ENCODE results near the gene PPA1.

The PPA1 gene

DNA sequence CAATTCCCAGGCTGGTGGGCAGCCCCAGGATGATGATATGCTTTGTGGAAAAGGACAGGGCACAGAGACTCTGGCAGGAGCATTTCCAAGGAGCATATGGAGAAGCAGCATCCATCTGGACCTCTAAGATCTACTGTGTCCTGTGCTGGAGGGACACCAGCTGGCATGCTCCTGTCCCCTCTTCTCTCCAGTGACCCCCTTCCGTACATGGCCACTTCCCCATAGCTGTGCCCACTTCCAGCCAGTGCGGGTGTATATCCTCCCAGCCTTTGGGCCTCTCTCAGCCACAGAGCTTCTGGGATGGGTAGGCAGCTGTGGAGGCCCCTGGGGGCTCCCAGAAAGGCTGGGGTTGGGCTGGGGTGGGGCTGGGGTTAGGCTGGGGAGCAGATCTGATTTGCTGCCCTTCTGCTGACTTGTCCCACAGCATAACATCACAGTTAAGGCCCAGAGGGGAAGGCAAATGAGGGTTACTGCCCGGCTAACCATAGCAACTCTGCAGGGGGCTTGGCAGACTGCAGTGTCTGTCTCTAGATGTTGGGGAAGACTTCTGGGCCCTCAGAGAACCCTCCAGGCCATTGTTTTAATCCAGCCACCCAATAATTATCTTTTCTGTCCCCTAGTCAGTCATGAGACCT, 44.3 kb upstream of the PPA1 start:
- Histone ChIP-seq H2AFZ (ENCODE audit: low read depth, low read length, severe bottlenecking) (no peak overlapping the region), H3K9me2 (replicated peaks; ENCODE audit: insufficient read depth, low read length) (no peaks in the 10 kb centered on the region), H3K9ac (ENCODE audit: low read length) (no peak overlapping the region), H3K36me3 (ENCODE audit: low read length) (no peaks in the 10 kb centered on the region), H3K27ac (ENCODE audit: low read depth, low read length) (no peak overlapping the region), H3K4me3 (ENCODE audit: insufficient read depth, low read length, poor library complexity, severe bottlenecking) (no peak overlapping the region), H3K27me3 (ENCODE audit: low read length) (no peaks in the 10 kb centered on the region), H3F3A (ENCODE audit: insufficient read depth) (no peaks in the 10 kb centered on the region), H3K9me3 (ENCODE audit: insufficient read depth, low read length) (no peaks in the 10 kb centered on the region), H3K4me2 (ENCODE audit: low read depth, low read length, poor library complexity, severe bottlenecking) (no peak overlapping the region), H4K20me1 (ENCODE audit: low read depth, low read length) (no peaks in the 10 kb centered on the region), H3K79me2 (ENCODE audit: insufficient read depth, low read length) (no peaks in the 10 kb centered on the region)
- TF ChIP-seq CTCF (IDR thresholded peaks at IDR 0.05; ENCODE audit: insufficient read depth, low read length, poor library complexity, severe bottlenecking) = no peak
- no peak for TF ChIP-seq EZH2phosphoT487 (conservative IDR thresholded peaks at IDR 0.05; ENCODE audit: low read length)

GRCh38 chr10:70274643-70275042, 41.4 kb upstream of the PPA1 start:
- H3K9ac ChIP-seq (ENCODE audit: low read length) = no peak overlapping the region
- no peak overlapping the region for H3K4me2 ChIP-seq (ENCODE audit: low read depth, low read length, poor library complexity, severe bottlenecking)
- no peaks in the 10 kb centered on the region for H3K9me3 ChIP-seq (ENCODE audit: insufficient read depth, low read length)
- no peak overlapping the region for H2AFZ ChIP-seq (ENCODE audit: low read depth, low read length, severe bottlenecking)
- no peaks in the 10 kb centered on the region for H3K27me3 ChIP-seq (ENCODE audit: low read length)
- H3K9me2 ChIP-seq (replicated peaks; ENCODE audit: insufficient read depth, low read length) = no peaks in the 10 kb centered on the region
- no peaks in the 10 kb centered on the region for H4K20me1 ChIP-seq (ENCODE audit: low read depth, low read length)
- H3K4me3 ChIP-seq (ENCODE audit: insufficient read depth, low read length, poor library complexity, severe bottlenecking) = no peak overlapping the region
- no peaks in the 10 kb centered on the region for H3F3A ChIP-seq (ENCODE audit: insufficient read depth)
- H3K79me2 ChIP-seq (ENCODE audit: insufficient read depth, low read length) = no peaks in the 10 kb centered on the region
- H3K36me3 ChIP-seq (ENCODE audit: low read length) = no peaks in the 10 kb centered on the region
- TF ChIP-seq EZH2phosphoT487 (conservative IDR thresholded peaks at IDR 0.05; ENCODE audit: low read length) (no peak), CTCF (IDR thresholded peaks at IDR 0.05; ENCODE audit: insufficient read depth, low read length, poor library complexity, severe bottlenecking) (no peak)
- no peak overlapping the region for H3K27ac ChIP-seq (ENCODE audit: low read depth, low read length)

DNA sequence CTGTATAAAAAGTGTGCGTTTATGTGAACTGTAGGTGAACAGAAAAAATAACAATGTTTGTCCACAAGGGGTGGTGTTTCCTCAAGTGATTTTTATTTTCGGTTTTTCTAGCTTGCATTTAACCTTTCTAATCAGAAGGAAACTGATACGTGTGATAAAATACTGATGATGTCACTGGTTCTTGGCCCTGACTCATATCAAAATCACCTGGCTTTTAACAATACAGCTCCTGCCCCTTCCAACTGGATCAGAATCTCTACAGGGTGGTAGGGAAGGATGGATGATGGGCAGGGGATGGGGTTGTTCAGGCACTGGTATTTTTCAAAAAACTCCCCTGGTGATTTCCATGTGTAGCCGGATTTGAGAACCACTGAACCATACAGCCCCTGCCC, 39.7 kb upstream of the PPA1 start:
- no peaks in the 10 kb centered on the region for H3K36me3 ChIP-seq (ENCODE audit: low read length)
- no peak overlapping the region for H2AFZ ChIP-seq (ENCODE audit: low read depth, low read length, severe bottlenecking)
- TF ChIP-seq EZH2phosphoT487 (conservative IDR thresholded peaks at IDR 0.05; ENCODE audit: low read length) (no peak), CTCF (IDR thresholded peaks at IDR 0.05; ENCODE audit: insufficient read depth, low read length, poor library complexity, severe bottlenecking) (peak; percentile 45)
- H3K9ac ChIP-seq (ENCODE audit: low read length) = no peak overlapping the region
- no peaks in the 10 kb centered on the region for H3K9me2 ChIP-seq (replicated peaks; ENCODE audit: insufficient read depth, low read length)
- H3K9me3 ChIP-seq (ENCODE audit: insufficient read depth, low read length) = no peaks in the 10 kb centered on the region
- H3K27ac ChIP-seq (ENCODE audit: low read depth, low read length) = no peak overlapping the region
- peak overlapping the region; percentile 36 for H3K4me2 ChIP-seq (ENCODE audit: low read depth, low read length, poor library complexity, severe bottlenecking)
- no peaks in the 10 kb centered on the region for H4K20me1 ChIP-seq (ENCODE audit: low read depth, low read length)
- no peaks in the 10 kb centered on the region for H3K27me3 ChIP-seq (ENCODE audit: low read length)
- H3K4me3 ChIP-seq (ENCODE audit: insufficient read depth, low read length, poor library complexity, severe bottlenecking) = no peak overlapping the region
- H3K79me2 ChIP-seq (ENCODE audit: insufficient read depth, low read length) = no peaks in the 10 kb centered on the region
- H3F3A ChIP-seq (ENCODE audit: insufficient read depth) = no peaks in the 10 kb centered on the region
